Activated T-cell treated with anti-CD3 and anti-CD28 coated beads for 1 hour (primary cell): Measurements from ENCODE around the gene VWC2L.

Experiments
- DNase-seq: peaks from one replicate; pipeline ENCODE4 v3.0.0-alpha.2; 2020; ENCODE audit warnings: low read depth

The VWC2L gene

GRCh38 chr2:214593727-214594126 lies 182.9 kb downstream of the VWC2L start:
- DNase-seq, result no peak

- no peak for DNase-seq
Measured at GRCh38 chr2:214601852-214602633, 191.2 kb downstream of the VWC2L start.

GRCh38 chr2:214604861-214605260 lies 194.0 kb downstream of the VWC2L start:
- DNase-seq, result no peak

- DNase-seq, result no peak
Measured at GRCh38 chr2:214607051-214607450, 196.2 kb downstream of the VWC2L start.

GRCh38 chr2:214611015-214611414 lies 200.2 kb downstream of the VWC2L start:
- DNase-seq, result no peak

GRCh38 chr2:214624166-214624760 lies 213.4 kb downstream of the VWC2L start:
- DNase-seq, result no peak

- no peak for DNase-seq
Measured at GRCh38 chr2:214628091-214628490, 217.2 kb downstream of the VWC2L start.
